ENCODE data around the gene NAA80.

The NAA80 gene

GRCh38 chr3:50340448-50341329 lies 41.5 kb upstream of the NAA80 start, which contains the start of gene RASSF1:
TSS of gene RASSF1 (minus strand) at chr3:50340836. CDS start at chr3:50340805, 31 bp downstream.
- Histone ChIP-seq H4K20me1 (peaks cover 14% of the 10 kb centered on the region), H3K4me2 (peak within 1 kb of the TSS; percentile 95), H3K4me1 (peaks cover 70% of the 10 kb centered on the region), H3K36me3 (peaks cover 6% of the 10 kb centered on the region; the same call in 1 of the 2 replicates), H3K4me3 (peak within 1 kb of the TSS; percentile 88), H3K27me3 (peaks cover 34% of the 10 kb centered on the region), H3K9me3 (no peaks in the 10 kb centered on the region), H3K27ac (peak within 1 kb of the TSS; percentile 97), H3K9ac (peak within 1 kb of the TSS; percentile 94)
- TF ChIP-seq Cebpa-rat (IDR thresholded peaks at IDR 0.05) = no peak

- Histone ChIP-seq H3K4me3 (peak overlapping the region; percentile 88), H3K36me3 (peaks cover 11% of the 10 kb centered on the region; the same call in 1 of the 2 replicates), H3K27me3 (peaks cover 28% of the 10 kb centered on the region), H3K9me3 (no peaks in the 10 kb centered on the region), H3K4me2 (peak overlapping the region; percentile 95), H3K4me1 (peaks cover 70% of the 10 kb centered on the region), H3K27ac (peak overlapping the region; percentile 97), H3K9ac (peak overlapping the region; percentile 94), H4K20me1 (peaks cover 20% of the 10 kb centered on the region)
- no peak for TF ChIP-seq Cebpa-rat (IDR thresholded peaks at IDR 0.05)
These were observed 40.9 kb upstream of the NAA80 start for GRCh38 chr3:50340147-50340447.

GRCh38 chr3:50339485-50340146 lies 40.4 kb upstream of the NAA80 start:
- H3K9ac ChIP-seq = peak overlapping the region; percentile 94

GRCh38 chr3:50338965-50339364 lies 39.8 kb upstream of the NAA80 start:
- Histone ChIP-seq H3K9me3 (no peaks in the 10 kb centered on the region), H4K20me1 (peaks cover 31% of the 10 kb centered on the region), H3K9ac (peak overlapping the region; percentile 94), H3K27me3 (peaks cover 25% of the 10 kb centered on the region), H3K4me3 (peak overlapping the region; percentile 88), H3K36me3 (peaks cover 22% of the 10 kb centered on the region), H3K4me2 (peak overlapping the region; percentile 95), H3K27ac (peak overlapping the region; percentile 97), H3K4me1 (peaks cover 79% of the 10 kb centered on the region)
- TF ChIP-seq Cebpa-rat (IDR thresholded peaks at IDR 0.05) = no peak

More at GRCh38 chr3:50339485-50340146, 40.4 kb upstream of the NAA80 start:
- H3K4me2 ChIP-seq = peak overlapping the region; percentile 95
- no peak for TF ChIP-seq Cebpa-rat (IDR thresholded peaks at IDR 0.05)
- peaks cover 15% of the 10 kb centered on the region for H3K36me3 ChIP-seq
- H3K4me1 ChIP-seq = peaks cover 73% of the 10 kb centered on the region
- H3K27me3 ChIP-seq = peaks cover 25% of the 10 kb centered on the region
- no peaks in the 10 kb centered on the region for H3K9me3 ChIP-seq
- H3K27ac ChIP-seq = peak overlapping the region; percentile 97
- peaks cover 25% of the 10 kb centered on the region for H4K20me1 ChIP-seq
- H3K4me3 ChIP-seq = peak overlapping the region; percentile 88

DNA sequence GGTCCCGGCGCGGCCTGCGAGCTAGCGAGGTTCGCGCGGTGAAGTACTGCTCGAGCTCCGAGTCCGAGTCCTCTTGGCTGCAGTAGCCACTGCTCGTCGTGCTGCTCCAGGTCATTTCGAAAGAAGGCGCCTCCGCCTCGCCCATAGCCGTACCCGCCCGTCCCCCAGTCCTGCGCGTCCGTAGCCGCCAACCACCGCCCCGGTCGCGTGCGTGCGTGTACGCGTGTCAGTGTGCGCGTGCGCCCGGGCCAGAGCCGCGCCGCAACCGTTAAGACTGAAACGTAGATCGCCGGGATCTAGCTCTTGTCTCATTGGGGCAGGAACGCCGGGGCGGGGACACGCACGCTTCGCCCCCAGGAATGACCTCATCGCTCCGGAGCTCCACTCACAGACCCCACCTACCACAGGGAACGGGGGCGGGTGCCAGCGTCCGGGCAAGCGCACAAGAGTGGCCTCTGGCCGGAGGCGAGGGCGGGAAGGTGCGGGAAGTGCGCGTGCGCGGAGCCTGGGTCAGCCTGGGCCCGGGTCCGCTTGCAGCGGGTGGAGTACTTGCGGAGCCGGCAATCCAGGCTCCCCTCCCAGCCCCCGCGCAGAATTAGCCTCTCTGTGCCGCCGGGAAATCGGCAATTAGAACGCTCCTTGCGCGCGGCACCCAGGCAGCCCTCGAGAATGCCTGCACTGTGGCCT lies 38.1 kb upstream of the NAA80 start:
- peaks cover 38% of the 10 kb centered on the region for H3K36me3 ChIP-seq
- H4K20me1 ChIP-seq = peaks cover 48% of the 10 kb centered on the region
- TF ChIP-seq Cebpa-rat (IDR thresholded peaks at IDR 0.05) = no peak
- peak overlapping the region; percentile 97 for H3K27ac ChIP-seq
- peak overlapping the region; percentile 94 for H3K9ac ChIP-seq
- H3K27me3 ChIP-seq = peaks cover 25% of the 10 kb centered on the region
- H3K4me1 ChIP-seq = peaks cover 76% of the 10 kb centered on the region
- peak overlapping the region; percentile 88 for H3K4me3 ChIP-seq
- peak overlapping the region; percentile 95 for H3K4me2 ChIP-seq
- H3K9me3 ChIP-seq = no peaks in the 10 kb centered on the region

DNA sequence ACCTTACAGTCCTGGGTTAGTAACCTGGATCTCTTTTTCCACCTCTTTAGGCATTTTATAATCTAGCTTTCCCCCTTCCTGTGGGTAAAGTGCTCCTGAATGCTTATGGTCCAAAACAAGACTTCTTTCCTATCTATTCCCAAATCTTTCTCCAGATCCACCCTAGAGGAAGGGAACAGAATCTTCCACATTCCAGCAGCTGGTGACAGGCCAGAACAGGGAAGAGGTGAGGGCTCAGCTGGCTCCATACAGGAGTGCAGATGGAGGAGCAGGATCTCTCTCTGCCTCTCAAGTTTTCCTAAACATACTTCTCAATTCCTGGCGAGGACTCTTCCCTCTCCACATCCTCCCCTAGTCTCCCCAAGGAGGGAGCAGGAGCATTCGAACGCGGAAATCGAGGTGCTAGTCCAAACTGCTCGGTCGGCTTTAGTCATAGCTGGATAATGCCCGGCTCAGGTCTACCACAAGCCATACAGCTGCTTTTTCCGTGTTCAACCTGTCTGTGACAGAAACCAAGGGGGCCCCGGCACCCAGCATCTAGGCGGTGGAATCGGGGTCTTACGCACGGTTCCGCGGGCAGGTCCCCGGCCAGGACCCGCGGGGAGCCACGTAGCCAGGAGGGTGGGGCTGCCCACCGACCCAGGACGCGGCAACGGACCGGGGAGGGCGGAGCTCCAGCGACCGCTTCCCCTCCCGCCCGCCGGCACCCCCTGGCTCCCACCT lies 37.4 kb upstream of the NAA80 start:
- peaks cover 55% of the 10 kb centered on the region for H4K20me1 ChIP-seq
- no peak for TF ChIP-seq Cebpa-rat (IDR thresholded peaks at IDR 0.05)
- H3K36me3 ChIP-seq = peaks cover 46% of the 10 kb centered on the region

DNA sequence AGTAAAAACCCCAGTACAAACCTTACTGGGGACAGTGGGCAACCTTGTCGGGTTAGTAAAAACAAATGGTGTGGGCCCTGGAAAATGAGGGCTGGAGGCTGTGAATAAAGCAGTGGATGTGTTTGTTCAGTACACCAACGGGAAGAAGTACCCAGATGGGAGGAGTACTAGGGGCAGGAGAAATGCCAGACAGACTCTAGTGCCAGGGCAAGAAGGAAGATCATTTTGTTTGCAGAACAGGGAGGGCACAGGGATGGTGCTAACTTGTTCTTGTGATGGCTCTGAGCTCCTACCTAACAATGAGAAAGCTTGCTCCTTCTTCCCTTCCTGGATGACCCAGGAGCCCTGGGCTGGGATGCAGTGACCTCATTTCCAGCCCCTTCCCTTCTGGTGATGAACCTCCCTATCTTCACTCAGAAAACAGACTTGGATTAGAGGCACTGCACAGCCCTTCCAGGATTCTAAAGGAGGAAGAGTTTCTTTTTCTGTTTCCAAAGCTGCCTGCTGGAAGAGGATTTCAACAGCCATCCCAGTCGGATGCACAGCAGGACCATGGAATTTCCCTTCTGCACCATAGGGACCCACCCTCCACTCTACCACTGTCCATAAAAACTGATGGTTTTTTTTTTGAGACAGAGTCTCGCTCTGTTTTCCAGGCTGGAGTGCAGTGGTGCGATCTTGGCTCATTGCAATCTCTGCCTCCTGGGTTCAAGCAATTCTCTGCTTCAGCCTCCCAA lies 35.3 kb upstream of the NAA80 start:
- Histone ChIP-seq H3K9ac (peak overlapping the region; percentile 94), H3K27me3 (peaks cover 1% of the 10 kb centered on the region; the same call in 1 of the 2 replicates), H3K4me1 (peaks cover 50% of the 10 kb centered on the region), H3K9me3 (no peaks in the 10 kb centered on the region), H3K4me2 (peak overlapping the region; percentile 95), H3K36me3 (peaks cover 67% of the 10 kb centered on the region), H4K20me1 (peaks cover 76% of the 10 kb centered on the region), H3K27ac (peak overlapping the region; percentile 32; the same call in 1 of the 2 replicates), H3K4me3 (no peak overlapping the region; the same call in 1 of the 2 replicates)
- TF ChIP-seq Cebpa-rat (IDR thresholded peaks at IDR 0.05) = no peak

More for the DNA sequence above, 37.4 kb upstream of the NAA80 start:
- Histone ChIP-seq H3K4me1 (peaks cover 71% of the 10 kb centered on the region), H3K27ac (peak overlapping the region; percentile 97), H3K4me3 (peak overlapping the region; percentile 88), H3K9me3 (no peaks in the 10 kb centered on the region), H3K9ac (peak overlapping the region; percentile 94), H3K27me3 (peaks cover 22% of the 10 kb centered on the region), H3K4me2 (peak overlapping the region; percentile 95)

- H3K27ac ChIP-seq = peak overlapping the region; percentile 32; the same call in 1 of the 2 replicates
- H4K20me1 ChIP-seq = peaks cover 79% of the 10 kb centered on the region
- peaks cover 47% of the 10 kb centered on the region for H3K4me1 ChIP-seq
- no peak overlapping the region for H3K4me3 ChIP-seq
- no peak for TF ChIP-seq Cebpa-rat (IDR thresholded peaks at IDR 0.05)
- peak overlapping the region; percentile 95 for H3K4me2 ChIP-seq
- H3K27me3 ChIP-seq = no peaks in the 10 kb centered on the region
- H3K9ac ChIP-seq = peak overlapping the region; percentile 94
- no peaks in the 10 kb centered on the region for H3K9me3 ChIP-seq
- peaks cover 72% of the 10 kb centered on the region for H3K36me3 ChIP-seq
These were observed 34.6 kb upstream of the NAA80 start for GRCh38 chr3:50333744-50334328.

Data from BLaER1 (cell line).